Measurements from ENCODE around the gene HEMK1.

DNA sequence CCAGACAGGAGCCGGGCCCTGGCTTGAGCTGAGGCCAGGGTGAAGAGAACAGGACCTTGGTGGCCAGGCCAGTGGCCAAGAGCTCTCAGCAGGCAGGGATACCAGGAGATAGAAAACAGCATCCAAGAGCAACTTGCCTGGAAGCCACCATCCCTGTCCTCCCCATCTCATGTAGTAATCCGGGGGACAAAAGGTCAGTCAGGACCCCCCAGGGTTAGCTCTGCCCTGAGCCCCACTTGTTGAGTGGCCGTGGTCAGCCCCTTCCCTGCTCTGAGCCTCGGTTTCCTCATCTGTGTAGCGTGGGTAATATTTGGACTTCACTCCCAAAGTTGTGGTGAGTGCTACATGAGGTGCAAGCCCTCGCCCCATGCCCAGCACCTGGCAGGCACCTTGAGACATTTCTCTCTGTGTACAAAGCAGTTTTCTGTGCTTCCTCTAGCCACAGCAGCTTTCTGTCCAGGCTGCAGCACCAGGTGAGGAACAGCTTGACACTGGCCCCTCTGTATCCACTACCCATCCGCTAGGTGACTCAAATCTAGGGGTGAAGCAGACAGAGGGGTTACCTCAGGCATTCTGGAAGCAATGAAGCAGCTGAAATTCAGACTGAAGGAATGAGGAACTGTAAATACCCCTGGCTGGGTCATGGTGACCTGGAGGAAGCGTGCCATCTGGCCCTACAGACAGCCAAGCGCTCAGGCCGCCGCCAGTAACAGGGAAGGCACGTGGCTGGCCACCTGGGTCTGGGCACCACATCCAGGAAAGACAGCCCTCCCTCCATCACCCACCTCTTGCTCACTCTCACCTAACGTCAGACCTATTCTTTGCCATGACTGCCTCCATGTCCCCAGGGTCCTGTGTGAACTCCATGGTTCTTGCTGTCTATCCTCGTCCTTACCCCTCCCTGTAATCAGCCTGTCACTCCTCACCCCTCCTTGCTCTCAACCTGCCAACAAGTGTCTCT, 35.6 kb downstream of the HEMK1 start:
- no peak for TF ChIP-seq CTCF (IDR thresholded peaks at IDR 0.05)
- no peak for TF ChIP-seq POLR2AphosphoS5 (IDR thresholded peaks at IDR 0.05)
